A673 (cell line): ENCODE results near the gene ZSCAN20. TPM values are rescaled to one million over a fixed set of nuclear protein-coding genes. Genes with fewer than 3 reads are reported as not detected.
"Not testable (repeated sequence)": the region's sequence is repeated elsewhere in the genome, so short reads cannot be mapped to it uniquely, and the experiment has no call there.

Experiments used
- BruUV-seq: library from RNA; stranded (reverse); fragments of 400-500 nt; replicated peaks from 2 replicates; lab custom pipeline; 2021; lab: Mats Ljungman, UMichigan
- CTCF ChIA-PET: fragments of 300-600 bp; sonication (Branson Sonifier 250); formaldehyde crosslinking; loops from one replicate; lab custom pipeline; 2022; ENCODE audit warnings: antibody characterized with exemption; lab: Charles Lee
- POLR2A ChIA-PET: fragments of 300-600 bp; sonication (Branson Sonifier 250); formaldehyde crosslinking; loops from one replicate; lab custom pipeline; 2022; ENCODE audit warnings: antibody characterized with exemption; ENCODE audit not compliant: low non-redundant PET; lab: Charles Lee
- DNase-seq: peaks from one replicate; pipeline ENCODE4 v3.0.0-alpha.2; 2015; ENCODE audit warnings: low spot score
- H3K27ac ChIP-seq: fragments of 200-600 bp; sonication (generic); 2 replicates; pipeline ENCODE4 v1.5.1; 2016; ENCODE audit warnings: mixed run types, low read depth, mild to moderate bottlenecking, mixed read lengths, antibody characterized with exemption, low read length; ENCODE audit not compliant: poor library complexity, severe bottlenecking
- H3K27me3 ChIP-seq: fragments of 200-600 bp; sonication (generic); replicated peaks from 2 replicates; pipeline ENCODE4 v1.6.1; 2017; ENCODE audit warnings: mixed run types, low read depth, mild to moderate bottlenecking, mixed read lengths, antibody characterized with exemption, low read length; ENCODE audit not compliant: insufficient read depth, poor library complexity
- H3K36me3 ChIP-seq: fragments of 200-600 bp; sonication (generic); 2 replicates; pipeline ENCODE4 v1.6.1; 2016; ENCODE audit warnings: mixed run types, mild to moderate bottlenecking, mixed read lengths, antibody characterized with exemption, low read length; ENCODE audit not compliant: insufficient read depth, poor library complexity, severe bottlenecking
- H3K4me1 ChIP-seq: fragments of 200-600 bp; sonication (generic); 2 replicates; pipeline ENCODE4 v1.6.1; 2017; ENCODE audit warnings: mixed run types, mild to moderate bottlenecking, mixed read lengths, antibody characterized with exemption, low read length; ENCODE audit not compliant: insufficient read depth, poor library complexity, severe bottlenecking
- H3K4me3 ChIP-seq: fragments of 200-600 bp; sonication (generic); 2 replicates; pipeline ENCODE4 v1.5.1; 2016; ENCODE audit warnings: low read depth, mixed run types, mild to moderate bottlenecking, mixed read lengths, low read length; ENCODE audit not compliant: poor library complexity, severe bottlenecking
- H3K9me3 ChIP-seq: fragments of 200-600 bp; sonication (generic); 2 replicates; pipeline ENCODE4 v1.6.1; 2016; ENCODE audit warnings: mixed run types, low read depth, mild to moderate bottlenecking, mixed read lengths, antibody characterized with exemption, low read length; ENCODE audit not compliant: poor library complexity, severe bottlenecking
- EZH2 ChIP-seq: fragments of 200-600 bp; sonication (generic); IDR thresholded peaks from 2 replicates; pipeline ENCODE4 v1.6.1; 2017; ENCODE audit warnings: borderline replicate concordance, low read depth, mild to moderate bottlenecking, mixed read lengths, antibody characterized with exemption, low read length; ENCODE audit not compliant: poor library complexity, severe bottlenecking
- intact Hi-C: fragments of 100-400 bp; cut with micrococcal nuclease; formaldehyde crosslinking; loops from one replicate; pipeline ENCODE4 v1.10.0; 2022; ENCODE audit not compliant: unreplicated experiment
- total RNA-seq: library from RNA; stranded (reverse); gene quantifications from 2 replicates; pipeline ENCODE4 v1.2.3, GENCODE V29; 2021
- TF ChIP-seq, protein P1 (sequence below): fragments of 300-800, 200-600 bp; sonication (generic); conservative IDR thresholded peaks from 2 replicates; pipeline ENCODE4 v1.5.1; 2017; ENCODE audit warnings: low read depth, mild to moderate bottlenecking, antibody characterized with exemption, low read length, moderate library complexity, mixed read lengths

ZSCAN20 gene
- total RNA-seq, 1 experiment from 2014 or later: 4.5 TPM

DNA sequence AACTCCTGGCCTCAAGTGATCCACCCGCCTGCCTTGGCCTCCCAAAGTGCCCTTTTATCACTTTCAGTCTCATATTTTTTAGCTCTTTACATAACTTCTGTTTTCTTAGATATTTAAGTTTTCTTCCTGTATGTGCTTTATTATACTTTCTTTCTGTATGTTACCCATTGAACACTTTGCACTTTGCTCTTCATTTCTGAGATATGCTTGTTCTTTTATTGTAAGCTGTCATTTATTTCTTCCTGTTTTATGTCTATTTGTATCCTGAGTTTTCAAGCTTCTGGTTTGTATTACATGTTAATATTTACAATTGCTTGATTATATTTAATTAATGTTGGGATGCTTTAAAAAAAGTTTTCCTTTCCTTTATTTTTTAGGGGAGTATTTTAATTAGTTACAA lies 35.7 kb downstream of the ZSCAN20 start:
- intact Hi-C loops: no loop called here
- no peak overlapping the region for H3K27ac ChIP-seq
- no peaks in the 10 kb centered on the region for H3K4me1 ChIP-seq
- no peaks in the 10 kb centered on the region for H3K9me3 ChIP-seq
- ChIA-PET CTCF (no interaction called here), POLR2A (no interaction called here)
- DNase-seq: no peak
- no TSS peak for BruUV-seq
- H3K27me3 ChIP-seq: peaks cover 4% of the 10 kb centered on the region
- TF ChIP-seq, protein P1, sequence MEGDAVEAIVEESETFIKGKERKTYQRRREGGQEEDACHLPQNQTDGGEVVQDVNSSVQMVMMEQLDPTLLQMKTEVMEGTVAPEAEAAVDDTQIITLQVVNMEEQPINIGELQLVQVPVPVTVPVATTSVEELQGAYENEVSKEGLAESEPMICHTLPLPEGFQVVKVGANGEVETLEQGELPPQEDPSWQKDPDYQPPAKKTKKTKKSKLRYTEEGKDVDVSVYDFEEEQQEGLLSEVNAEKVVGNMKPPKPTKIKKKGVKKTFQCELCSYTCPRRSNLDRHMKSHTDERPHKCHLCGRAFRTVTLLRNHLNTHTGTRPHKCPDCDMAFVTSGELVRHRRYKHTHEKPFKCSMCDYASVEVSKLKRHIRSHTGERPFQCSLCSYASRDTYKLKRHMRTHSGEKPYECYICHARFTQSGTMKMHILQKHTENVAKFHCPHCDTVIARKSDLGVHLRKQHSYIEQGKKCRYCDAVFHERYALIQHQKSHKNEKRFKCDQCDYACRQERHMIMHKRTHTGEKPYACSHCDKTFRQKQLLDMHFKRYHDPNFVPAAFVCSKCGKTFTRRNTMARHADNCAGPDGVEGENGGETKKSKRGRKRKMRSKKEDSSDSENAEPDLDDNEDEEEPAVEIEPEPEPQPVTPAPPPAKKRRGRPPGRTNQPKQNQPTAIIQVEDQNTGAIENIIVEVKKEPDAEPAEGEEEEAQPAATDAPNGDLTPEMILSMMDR: no peak
- no peak for TF ChIP-seq EZH2
- no peaks in the 10 kb centered on the region for H3K36me3 ChIP-seq
- no peak overlapping the region for H3K4me3 ChIP-seq

DNA sequence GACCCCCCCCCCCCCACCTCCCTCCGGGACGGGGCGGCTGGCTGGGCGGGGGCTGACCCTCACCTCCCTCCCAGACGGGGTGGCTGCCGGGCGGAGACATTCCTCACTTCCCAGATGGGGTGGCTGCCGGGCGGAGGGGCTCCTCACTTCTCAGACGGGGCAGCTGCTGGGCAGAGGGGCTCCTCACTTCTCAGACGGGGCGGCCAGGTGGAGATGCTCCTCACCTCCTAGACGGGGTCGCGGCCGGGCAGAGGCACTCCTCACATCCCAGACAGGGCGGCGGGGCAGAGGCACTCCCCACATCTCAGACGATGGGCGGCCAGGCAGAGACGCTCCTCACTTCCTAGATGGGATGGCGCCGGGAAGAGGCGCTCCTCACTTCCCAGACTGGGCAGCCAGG lies 36.8 kb downstream of the ZSCAN20 start:
- CTCF ChIA-PET, BruUV-seq, intact Hi-C loops, H3K4me1 ChIP-seq, H3K9me3 ChIP-seq, H3K36me3 ChIP-seq, H3K4me3 ChIP-seq, DNase-seq, H3K27ac ChIP-seq, POLR2A ChIA-PET: not testable (repeated sequence)
- H3K27me3 ChIP-seq: peaks cover 12% of the 10 kb centered on the region

DNA sequence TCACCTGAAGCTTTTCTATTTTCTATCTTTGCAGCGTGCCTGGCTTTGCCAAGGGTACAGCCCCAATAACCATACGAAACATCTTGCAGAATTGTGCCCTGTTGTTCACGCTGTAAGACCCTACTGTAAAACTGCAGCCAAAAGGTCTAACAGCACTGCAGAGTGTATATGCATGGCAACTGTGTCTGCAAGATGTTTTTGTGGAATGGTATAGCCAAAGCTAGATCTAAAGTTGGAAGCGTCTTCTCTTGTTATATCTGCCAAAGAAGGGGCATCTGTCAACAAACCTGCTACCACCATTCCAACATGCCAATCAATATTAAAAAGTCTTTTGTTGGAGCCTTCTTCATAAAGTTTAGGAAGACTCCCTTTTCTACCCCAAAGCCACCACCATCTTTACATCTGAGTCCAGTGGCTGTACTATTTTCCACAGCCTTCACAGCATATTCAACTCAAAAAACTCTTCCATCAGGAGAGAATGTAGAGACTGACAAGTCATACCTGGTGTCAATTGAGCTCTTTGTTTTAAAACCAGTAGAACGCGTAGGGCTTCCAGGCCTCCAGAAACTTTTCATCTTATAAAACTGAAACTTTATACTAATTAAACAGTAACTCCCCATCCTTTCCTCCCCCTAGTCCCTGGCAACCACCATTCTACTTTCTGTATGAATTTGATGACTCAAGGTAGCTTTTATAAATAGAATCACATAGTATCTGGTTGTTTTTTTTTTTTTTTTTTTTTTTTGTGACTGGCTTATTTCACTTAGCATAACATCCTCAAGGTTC lies 40.0 kb downstream of the ZSCAN20 start:
- TF ChIP-seq, protein P1: no peak
- Histone ChIP-seq H3K27ac (no peak overlapping the region), H3K4me3 (no peak overlapping the region), H3K36me3 (no peaks in the 10 kb centered on the region), H3K4me1 (no peaks in the 10 kb centered on the region), H3K27me3 (peaks cover 9% of the 10 kb centered on the region), H3K9me3 (no peaks in the 10 kb centered on the region)
- intact Hi-C loops: no loop called here
- no TSS peak for BruUV-seq
- no peak for DNase-seq
- ChIA-PET CTCF (no interaction called here), POLR2A (interaction anchor here (0.6 kb wide), 1 partner anchor 179 kb away, joined by 7 read pairs; no protein-coding TSS in a partner anchor)

DNA sequence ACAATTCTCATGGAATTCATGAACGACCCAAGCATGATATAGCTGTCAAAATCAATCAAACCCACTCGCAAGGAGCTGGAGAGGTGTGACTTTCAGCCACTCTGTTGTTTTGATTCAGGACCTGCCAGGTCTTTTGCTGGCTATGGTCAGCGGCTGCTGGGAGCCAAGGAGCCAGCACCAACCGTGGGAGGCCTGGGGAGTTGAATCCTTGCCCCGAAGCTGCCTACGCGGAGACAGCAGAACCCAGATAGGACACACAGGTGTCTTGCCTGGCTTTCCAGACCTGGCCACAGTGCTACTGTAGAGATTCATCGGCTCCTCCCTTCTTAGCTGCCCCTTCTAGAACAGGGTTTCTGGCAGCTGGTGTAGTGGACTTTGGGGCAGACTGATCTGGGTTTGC lies 42.7 kb downstream of the ZSCAN20 start:
- Histone ChIP-seq H3K27me3 (peaks cover 8% of the 10 kb centered on the region), H3K4me3 (no peak overlapping the region), H3K36me3 (no peaks in the 10 kb centered on the region), H3K27ac (no peak overlapping the region), H3K9me3 (no peaks in the 10 kb centered on the region), H3K4me1 (no peaks in the 10 kb centered on the region)
- ChIA-PET POLR2A (no interaction called here), CTCF (no interaction called here)
- DNase-seq: no peak
- intact Hi-C loops: no loop called here
- no TSS peak for BruUV-seq
- no peak for TF ChIP-seq EZH2
- TF ChIP-seq, protein P1: no peak
